A673 (cell line): ENCODE measurements around the gene SNED1.

ENCODE experiments used
- CTCF ChIP-seq: fragments of 300-800, 200-600 bp; sonication (generic); conservative IDR thresholded peaks from 2 replicates; pipeline ENCODE4 v1.5.1; 2017; ENCODE audit warnings: low read depth, mild to moderate bottlenecking, antibody characterized with exemption, low read length, moderate library complexity, mixed read lengths
- EZH2 ChIP-seq: fragments of 200-600 bp; sonication (generic); IDR thresholded peaks from 2 replicates; pipeline ENCODE4 v1.6.1; 2017; ENCODE audit warnings: borderline replicate concordance, low read depth, mild to moderate bottlenecking, mixed read lengths, antibody characterized with exemption, low read length; ENCODE audit not compliant: poor library complexity, severe bottlenecking

- no peak for TF ChIP-seq CTCF
- TF ChIP-seq EZH2: no peak
Observed at GRCh38 chr2:241041589-241042158, 43.3 kb downstream of the SNED1 start.
